Coronary artery (tissue), 2 donors: ENCODE measurements around the gene DIAPH3.

ENCODE experiments used
- DNase-seq: peaks from one replicate; pipeline ENCODE4 v3.0.0-alpha.2; 2017; ENCODE audit warnings: low spot score
- H3K27ac ChIP-seq, 2 donors: fragments of 200-600 bp; sonication (generic); one replicate each; pipeline ENCODE4 v1.5.1; 2016 to 2019
- H3K4me3 ChIP-seq: fragments of 200-600 bp; sonication (generic); 2 replicates; pipeline ENCODE4 v1.5.1; 2016; ENCODE audit warnings: mild to moderate bottlenecking, moderate library complexity
- CTCF ChIP-seq: fragments of 200-600 bp; sonication (generic); IDR thresholded peaks from one replicate; pipeline ENCODE4 v1.5.1; 2019; ENCODE audit warnings: antibody characterized with exemption

Gene DIAPH3

DNA sequence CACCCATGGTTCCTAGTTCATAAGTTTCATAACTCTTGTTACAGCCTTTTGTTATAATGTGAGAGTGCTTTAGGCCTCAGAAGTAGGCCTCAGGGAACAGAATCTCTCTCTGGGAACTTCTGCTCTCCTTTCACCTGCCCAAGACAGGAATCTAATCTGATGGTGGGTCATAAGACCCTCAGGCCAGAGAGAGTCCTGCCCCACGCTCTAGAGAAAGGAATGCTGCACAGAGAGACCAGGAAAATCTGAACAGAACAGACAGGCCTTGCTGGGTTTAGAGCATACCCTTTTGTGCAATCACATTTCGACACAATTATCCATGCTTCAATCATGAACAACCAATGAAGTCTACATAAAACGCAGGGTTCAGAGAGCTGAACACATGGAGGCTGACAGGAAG is 3.4 kb upstream of the DIAPH3 start:
- TF ChIP-seq CTCF, result no peak
- no peak overlapping the region for H3K4me3 ChIP-seq
- H3K27ac ChIP-seq, result no peak overlapping the region
- no peak for DNase-seq

DNA sequence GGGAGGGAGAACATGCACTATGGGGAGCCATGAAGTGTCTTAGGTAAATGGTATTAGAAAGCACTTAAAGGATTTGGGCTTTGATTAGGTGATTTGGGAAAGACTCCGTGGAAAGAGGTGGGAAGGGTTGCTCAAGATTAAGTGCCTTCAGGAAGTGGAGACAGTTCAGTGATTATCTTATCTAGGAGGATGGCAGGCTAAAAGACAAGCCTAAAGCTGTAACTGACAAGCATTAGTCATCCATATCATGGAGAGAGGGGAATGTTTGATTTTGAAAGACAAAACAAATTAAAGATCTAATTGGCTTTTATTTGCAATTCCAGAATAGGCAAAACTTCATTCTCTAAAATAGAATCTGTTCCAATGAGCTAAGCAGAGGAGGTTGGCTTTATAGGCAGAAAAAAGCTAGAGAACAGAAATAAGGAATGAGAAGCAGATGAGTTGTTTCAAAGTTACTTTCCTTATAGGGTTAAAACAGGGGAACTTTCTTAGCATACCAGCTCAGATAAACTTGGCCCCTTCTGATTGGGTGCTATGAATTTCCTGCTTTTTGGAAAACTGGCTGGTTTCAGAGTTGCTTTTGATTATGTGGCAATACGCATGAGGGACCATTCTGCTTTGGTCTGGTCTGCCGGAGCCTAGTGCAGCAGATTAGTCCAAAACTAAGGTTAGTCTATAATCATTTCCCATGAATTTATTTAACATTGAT is 1.8 kb upstream of the DIAPH3 start:
- no peak for DNase-seq
- Histone ChIP-seq H3K4me3 (peak overlapping the region; percentile 89), H3K27ac (peak overlapping the region; percentile 32 to 96)
- no peak for TF ChIP-seq CTCF

- Histone ChIP-seq H3K27ac (peak overlapping the region; percentile 82 to 96), H3K4me3 (peak overlapping the region; percentile 89)
- no peak for DNase-seq
- no peak for TF ChIP-seq CTCF
Observed at GRCh38 chr13:60164234-60164889, 634 bp upstream of the DIAPH3 start.

DNA sequence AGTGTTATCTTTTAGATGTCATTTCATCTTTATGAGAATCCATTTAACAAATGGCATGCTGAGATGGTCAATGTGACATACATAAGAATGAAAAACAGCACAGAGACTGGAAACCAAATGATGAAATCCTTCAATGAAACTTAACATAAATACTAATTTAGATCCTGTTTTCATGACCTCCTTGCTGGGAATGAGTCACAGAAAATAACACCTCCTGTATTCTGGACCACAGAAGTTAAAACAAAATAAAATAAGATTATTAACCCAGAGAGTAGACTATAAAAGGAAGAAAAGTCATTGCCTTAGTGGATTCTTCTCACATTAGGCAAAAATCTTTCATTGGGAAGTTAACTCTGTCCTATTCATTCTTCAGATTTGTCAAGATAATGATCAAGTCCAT is 1.6 kb downstream of the DIAPH3 start:
- no peak overlapping the region for H3K4me3 ChIP-seq
- DNase-seq, result no peak
- no peak for TF ChIP-seq CTCF

DNA sequence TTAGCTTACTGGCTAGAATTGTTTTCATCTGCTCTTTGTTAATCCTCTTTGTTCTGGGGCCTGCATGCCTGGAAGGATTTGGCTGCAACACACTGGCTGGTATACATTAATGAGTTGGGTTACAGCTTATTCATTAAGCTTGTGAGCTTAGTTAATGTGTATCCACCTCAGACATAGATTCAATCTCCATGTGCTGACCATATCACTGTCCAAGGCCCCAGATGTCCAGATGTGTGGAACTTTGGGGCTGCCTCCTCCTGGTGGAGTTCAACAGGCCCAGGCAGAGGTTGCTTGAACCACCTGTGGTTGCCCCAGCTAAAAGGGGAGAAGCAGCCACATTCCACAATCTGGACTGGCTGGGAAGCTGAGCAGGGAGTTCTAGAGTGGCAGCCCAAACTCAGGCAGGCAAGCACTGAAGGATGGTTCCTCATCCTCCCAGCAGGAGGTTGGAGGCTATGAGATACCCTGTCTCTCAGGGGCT is 5.4 kb downstream of the DIAPH3 start:
- no peak overlapping the region for H3K27ac ChIP-seq
- DNase-seq, result no peak
- TF ChIP-seq CTCF, result no peak
- no peak overlapping the region for H3K4me3 ChIP-seq

More for the DNA sequence above, 1.6 kb downstream of the DIAPH3 start:
- no peak overlapping the region for H3K27ac ChIP-seq

- H3K27ac ChIP-seq, result no peak overlapping the region
- H3K4me3 ChIP-seq, result no peak overlapping the region
- no peak for DNase-seq
- no peak for TF ChIP-seq CTCF
Observed at GRCh38 chr13:60155978-60156377, 7.8 kb downstream of the DIAPH3 start.

GRCh38 chr13:60152904-60153303 is 10.8 kb downstream of the DIAPH3 start:
- Histone ChIP-seq H3K4me3 (no peak overlapping the region), H3K27ac (no peak overlapping the region)
- TF ChIP-seq CTCF, result no peak
- no peak for DNase-seq
